Stimulated activated CD8-positive, alpha-beta memory T cell treated with anti-CD3 and anti-CD28 coated beads, Interleukin-12 subunit alpha, Interleukin-12 subunit beta, amount 100 ng/mL, for 24 hours (primary cell): ENCODE results near the gene MAPK13.
"Not testable (repeated sequence)": the region's sequence is repeated elsewhere in the genome, so short reads cannot be mapped to it uniquely, and the experiment has no call there.

Experiments
- DNase-seq: peaks from one replicate; pipeline ENCODE4 v3.0.0-alpha.2; 2020; ENCODE audit errors: extremely low read depth

MAPK13 gene

GRCh38 chr6:36114798-36115408 is 15.4 kb upstream of the MAPK13 start:
- no peak for DNase-seq

GRCh38 chr6:36115412-36115811 is 14.9 kb upstream of the MAPK13 start:
- no peak for DNase-seq

- DNase-seq = no peak
Observed at GRCh38 chr6:36116066-36116864, 14.0 kb upstream of the MAPK13 start.

GRCh38 chr6:36116943-36117342 is 13.4 kb upstream of the MAPK13 start:
- DNase-seq = no peak

- DNase-seq = no peak
Observed at GRCh38 chr6:36117658-36118549, 12.4 kb upstream of the MAPK13 start.

GRCh38 chr6:36118550-36119107 is 11.7 kb upstream of the MAPK13 start:
- peak; percentile 48 for DNase-seq

GRCh38 chr6:36119209-36119608 is 11.1 kb upstream of the MAPK13 start:
- DNase-seq = no peak

- no peak for DNase-seq
Observed at GRCh38 chr6:36120018-36120417, 10.3 kb upstream of the MAPK13 start.

- no peak for DNase-seq
Observed at GRCh38 chr6:36120539-36120938, 9.8 kb upstream of the MAPK13 start.

- DNase-seq = no peak
Observed at GRCh38 chr6:36120979-36121786, 9.1 kb upstream of the MAPK13 start.

GRCh38 chr6:36121787-36122494 is 8.4 kb upstream of the MAPK13 start:
- no peak for DNase-seq

GRCh38 chr6:36122495-36123269 is 7.6 kb upstream of the MAPK13 start:
- DNase-seq = no peak

GRCh38 chr6:36123270-36124139 is 6.8 kb upstream of the MAPK13 start:
- peak; percentile 71 for DNase-seq

- not testable (repeated sequence) for DNase-seq
Observed at GRCh38 chr6:36124346-36124745, 6.0 kb upstream of the MAPK13 start.

- no peak for DNase-seq
Observed at GRCh38 chr6:36124881-36125280, 5.4 kb upstream of the MAPK13 start.

GRCh38 chr6:36125575-36125974 is 4.7 kb upstream of the MAPK13 start:
- no peak for DNase-seq

- no peak for DNase-seq
Observed at GRCh38 chr6:36126121-36126520, 4.2 kb upstream of the MAPK13 start.

- DNase-seq = no peak
Observed at GRCh38 chr6:36126553-36127458, 3.5 kb upstream of the MAPK13 start.
